HepG2 (cell line): Measurements from ENCODE around the gene CYB5A. TPM values are rescaled to one million over a fixed set of nuclear protein-coding genes. Genes with fewer than 3 reads are reported as not detected.

ENCODE experiments used
- ATAC-seq: fragments of 200-7000 bp; cut with Tn5 transposase; 3 replicates; pipeline ENCODE4 v1.9.1; 2020; ENCODE audit warnings: mild to moderate bottlenecking, moderate library complexity
- BruUV-seq: library from RNA; stranded (reverse); fragments of 400-500 nt; replicated peaks from 2 replicates; lab custom pipeline; 2021; lab: Mats Ljungman, UMichigan
- CTCF ChIA-PET: fragments of 300-600 bp; formaldehyde crosslinking; extraction: SDS; loops from one replicate; lab custom pipeline; 2021; ENCODE audit warnings: low total read pairs, inconsistent platforms, low intra/inter-chr PET ratio; lab: Yijun Ruan, JAX
- POLR2A ChIA-PET: fragments of 350-600 bp; sonication (Branson Sonifier 250); formaldehyde crosslinking; loops from one replicate; lab custom pipeline; 2020; ENCODE audit warnings: antibody characterized with exemption, inconsistent platforms; lab: Yijun Ruan, JAX
- DNase-seq: peaks from one replicate; pipeline ENCODE4 v3.0.0-alpha.2; 2015; ENCODE audit warnings: low spot score
- FAIRE-seq: peaks from 3 replicates; lab custom pipeline; 2011; peaks lifted over from hg19 to GRCh38; lab: Jason Lieb, UNC
- H2AFZ ChIP-seq: one replicate; pipeline ENCODE4 v1.6.1; 2011; ENCODE audit warnings: low read length, inconsistent platforms
- H3K27ac ChIP-seq: fragments of 300-600 bp; 3 replicates; pipeline ENCODE4 v1.8.0; 2011; ENCODE audit warnings: mixed run types, mild to moderate bottlenecking, mixed read lengths, low read length, inconsistent platforms; ENCODE audit not compliant: insufficient read depth; ENCODE audit errors: extremely low read length
- H3K27me3 ChIP-seq, 2 experiments: fragments of 200-600 bp in 1 of 2; 2 replicates in 1 of 2; 3 replicates in 1 of 2; pipeline versions ENCODE4 v1.6.0 to v1.8.0; 2011; ENCODE audit warnings: low read length in 2 of 2, mild to moderate bottlenecking in 2 of 2, moderate library complexity in 2 of 2, inconsistent platforms in 1 of 2; ENCODE audit not compliant: insufficient read depth in 2 of 2, control insufficient read depth in 1 of 2
- H3K36me3 ChIP-seq, 2 experiments: fragments of 200-600 bp in 1 of 2; replicated peaks in 1 of 2; 2 replicates in 1 of 2; 3 replicates in 1 of 2; pipeline versions ENCODE4 v1.5.1 to v1.8.0; 2011; ENCODE audit warnings: low read length in 2 of 2, inconsistent platforms in 1 of 2; ENCODE audit not compliant: insufficient read depth in 2 of 2, control insufficient read depth in 1 of 2
- H3K4me1 ChIP-seq: 2 replicates; pipeline ENCODE4 v1.5.1; 2012; ENCODE audit warnings: low read length, inconsistent platforms; ENCODE audit not compliant: insufficient read depth
- H3K4me2 ChIP-seq: 2 replicates; pipeline ENCODE4 v1.6.0; 2011; ENCODE audit warnings: low read depth, low read length, inconsistent platforms
- H3K4me3 ChIP-seq, 3 experiments: fragments of 200-600 bp in 1 of 3; sonication (generic), shearing (Covaris generic) in 1 of 3; replicated peaks in 1 of 3; 2 replicates each; pipeline ENCODE4 v1.5.1; 2011 to 2016; ENCODE audit warnings: low read length in 3 of 3, inconsistent platforms in 2 of 3, low read depth in 2 of 3, mild to moderate bottlenecking in 2 of 3, control low read depth in 1 of 3, mixed read lengths in 1 of 3; ENCODE audit not compliant: insufficient read depth in 1 of 3
- H3K79me2 ChIP-seq: one replicate; pipeline ENCODE4 v1.6.1; 2011; ENCODE audit warnings: low read length, inconsistent platforms; ENCODE audit not compliant: insufficient read depth
- H3K9ac ChIP-seq: 2 replicates; pipeline ENCODE4 v1.6.0; 2011; ENCODE audit warnings: mild to moderate bottlenecking, low read depth, low read length, inconsistent platforms; ENCODE audit not compliant: insufficient read depth
- H3K9me3 ChIP-seq: 2 replicates; pipeline ENCODE4 v1.5.1; 2012; ENCODE audit warnings: mild to moderate bottlenecking, low read length
- H4K20me1 ChIP-seq: 2 replicates; pipeline ENCODE4 v1.6.0; 2011; ENCODE audit warnings: inconsistent platforms, mild to moderate bottlenecking, low read length, moderate library complexity; ENCODE audit not compliant: insufficient read depth
- BCL3 ChIP-seq: sonication (generic); formaldehyde crosslinking; IDR thresholded peaks from 2 replicates; pipeline ENCODE4 v1.5.1; 2020; ENCODE audit warnings: mild to moderate bottlenecking, missing genetic modification reagents, moderate library complexity
- HNF1B ChIP-seq: sonication (generic); formaldehyde crosslinking; IDR thresholded peaks from 2 replicates; pipeline ENCODE4 v1.5.1; 2020; ENCODE audit warnings: mild to moderate bottlenecking, moderate library complexity, missing genetic modification reagents
- MED8 ChIP-seq: sonication (generic); formaldehyde crosslinking; IDR thresholded peaks from 2 replicates; pipeline ENCODE4 v1.8.1; 2023; ENCODE audit warnings: mild to moderate bottlenecking, missing genetic modification reagents; ENCODE audit not compliant: insufficient replicate concordance
- PBX3 ChIP-seq: sonication (generic); formaldehyde crosslinking; IDR thresholded peaks from 2 replicates; pipeline ENCODE4 v1.8.1; 2023; ENCODE audit warnings: missing genetic modification reagents, inconsistent platforms, borderline replicate concordance
- RBAK ChIP-seq: sonication (generic); formaldehyde crosslinking; IDR thresholded peaks from 2 replicates; pipeline ENCODE4 v1.5.1; 2020; ENCODE audit warnings: mild to moderate bottlenecking, missing genetic modification reagents
- REST ChIP-seq, 2 experiments: IDR thresholded peaks; 2 replicates each; pipeline ENCODE4 v1.6.1; 2011 to 2012; ENCODE audit warnings: low read length in 2 of 2, borderline replicate concordance in 1 of 2, low read depth in 1 of 2, mild to moderate bottlenecking in 1 of 2, moderate library complexity in 1 of 2
- TGIF2 ChIP-seq: IDR thresholded peaks from 2 replicates; pipeline ENCODE4 v1.6.1; 2016; ENCODE audit warnings: control low read depth, missing compliant biosample characterization
- ZBTB1 ChIP-seq: sonication (generic); formaldehyde crosslinking; IDR thresholded peaks from 2 replicates; pipeline ENCODE4 v1.4.0; 2020; ENCODE audit warnings: missing genetic modification reagents, borderline replicate concordance
- ZBTB14 ChIP-seq: sonication (generic); formaldehyde crosslinking; IDR thresholded peaks from 2 replicates; pipeline ENCODE4 v1.4.0; 2020; ENCODE audit warnings: missing genetic modification reagents
- ZNF556 ChIP-seq: sonication (generic); formaldehyde crosslinking; IDR thresholded peaks from 2 replicates; pipeline ENCODE4 v1.4.0; 2020; ENCODE audit warnings: mild to moderate bottlenecking, missing genetic modification reagents, borderline replicate concordance
- ZNF619 ChIP-seq: sonication (generic); formaldehyde crosslinking; IDR thresholded peaks from 2 replicates; pipeline ENCODE4 v1.4.0; 2020; ENCODE audit warnings: mild to moderate bottlenecking, missing genetic modification reagents
- ZNF75D ChIP-seq: sonication (generic); formaldehyde crosslinking; IDR thresholded peaks from 2 replicates; pipeline ENCODE4 v1.8.1; 2023; ENCODE audit warnings: missing genetic modification reagents, mild to moderate bottlenecking, borderline replicate concordance
- ZNF792 ChIP-seq: IDR thresholded peaks from 2 replicates; pipeline ENCODE4 v1.6.1; 2016
- ZNF850 ChIP-seq: sonication (generic); formaldehyde crosslinking; conservative IDR thresholded peaks from 2 replicates; pipeline ENCODE4 v1.9.0; 2021; ENCODE audit warnings: mild to moderate bottlenecking, missing genetic modification reagents
- ZSCAN30 ChIP-seq: sonication (generic); formaldehyde crosslinking; IDR thresholded peaks from 2 replicates; pipeline ENCODE4 v1.5.0; 2020; ENCODE audit warnings: mild to moderate bottlenecking, missing genetic modification reagents
- WGBS: methylation state at CpG from one replicate; pipeline ENCODE4 v1.1.6; 2017; ENCODE audit warnings: low lambda C conversion rate; 5-methylcytosine and 5-hydroxymethylcytosine counted together
- in situ Hi-C: cut with HindIII; loops from 2 replicates; pipeline ENCODE4 v1.10.0; 2017; ENCODE audit warnings: low pct_unique_long_range_greater_than_20kb; ENCODE audit not compliant: extremely low pct_ligation_motif_present
- intact Hi-C: fragments of 100-400 bp; cut with micrococcal nuclease; formaldehyde crosslinking; loops from one replicate; pipeline ENCODE4 v1.10.0; 2022; ENCODE audit not compliant: unreplicated experiment
- polyA plus RNA-seq, 8 experiments: library from polyadenylated mRNA; depleted of rRNA in 3 of 8; stranded (reverse) in 7 of 8; unstranded in 1 of 8; fragments of >200 nt; fragmentation: Illumina TruSeq in 4 of 8; extraction: Trizol in 4 of 8; gene quantifications; 2 replicates each; pipeline versions ENCODE4 v1.2.1 to v1.2.3, GENCODE V29; 2011 to 2016; ENCODE audit warnings: low read depth in 4 of 8, missing spikeins in 1 of 8, mixed read lengths in 1 of 8; ENCODE audit not compliant: insufficient read depth in 1 of 8
- total RNA-seq, 5 experiments: library from RNA; depleted of rRNA; stranded (reverse); fragments of >200 nt; fragmentation: Illumina TruSeq; extraction: Trizol; gene quantifications; 2 replicates each; pipeline ENCODE4 v1.2.3, GENCODE V29; 2016; ENCODE audit warnings: low read depth in 1 of 5

CYB5A gene
- total and polyA plus RNA-seq, 2 of the 13 experiments (the other 11 are each of a cell fraction or from before 2014, with no cell fraction given): 215 to 356 TPM

GRCh38 chr18:74255131-74255616, 36.6 kb downstream of the CYB5A start (continued):
- no peak for TF ChIP-seq ZBTB14 (CRISPR knock-in tag)
- TF ChIP-seq ZNF850 (CRISPR knock-in tag): no peak
- no peak for TF ChIP-seq ZNF75D (CRISPR knock-in tag)
- TF ChIP-seq ZNF792: no peak
- no peak for TF ChIP-seq RBAK
- no peak for TF ChIP-seq ZSCAN30
- no peak for TF ChIP-seq PBX3
- no peak for TF ChIP-seq ZBTB1 (CRISPR knock-in tag)
- no peak for TF ChIP-seq BCL3

GRCh38 chr18:74252039-74252395, 39.7 kb downstream of the CYB5A start:
- FAIRE-seq: no peak
- BruUV-seq: no TSS peak
- Histone ChIP-seq H3K4me3 (no peak overlapping the region), H3K4me1 (peaks cover 64% of the 10 kb centered on the region), H3K4me2 (no peak overlapping the region), H3K36me3 (peaks cover 3 to 18% of the 10 kb centered on the region in 2 experiments; a peak in 4 of 5 replicates), H3K9me3 (no peaks in the 10 kb centered on the region), H4K20me1 (no peaks in the 10 kb centered on the region), H2AFZ (no peak overlapping the region), H3K27ac (peak overlapping the region; percentile 67), H3K27me3 (no peaks in the 10 kb centered on the region), H3K79me2 (peaks cover under 1% of the 10 kb centered on the region), H3K9ac (no peak overlapping the region)
- intact Hi-C loops: no loop called here
- DNase-seq: no peak
- no peak for ATAC-seq
- CTCF ChIA-PET: no interaction called here
- in situ Hi-C loops: no loop called here
- POLR2A ChIA-PET: no interaction called here
- WGBS: 96% methylated on average over 4 of the region's 4 CpGs
- TF ChIP-seq MED8 (CRISPR knock-in tag) (peak; percentile 24), ZNF619 (CRISPR knock-in tag) (no peak), TGIF2 (no peak), HNF1B (CRISPR knock-in tag) (no peak), REST (IDR thresholded peaks at IDR 0.05; ENCODE audit: borderline replicate concordance in 1 of 2, low read depth in 1 of 2, low read length in 2 of 2) (no peak), ZNF556 (no peak)
